Neural cell (in vitro differentiated cells): ENCODE data around the gene NNT. TPM values are rescaled to one million over a fixed set of nuclear protein-coding genes. Genes with fewer than 3 reads are reported as not detected.

Experiments
- H2AFZ ChIP-seq: fragments of 200-600, 300-800 bp; sonication (generic), shearing (Covaris generic); 2 replicates; pipeline ENCODE4 v1.6.0; 2014; ENCODE audit warnings: low read depth, mild to moderate bottlenecking, antibody characterized with exemption, low read length, moderate library complexity
- H3F3A ChIP-seq: fragments of 200-600 bp; shearing (Covaris generic); 2 replicates; pipeline ENCODE4 v1.6.1; 2016; ENCODE audit warnings: mild to moderate bottlenecking, moderate library complexity, mixed read lengths, antibody characterized with exemption, low read length; ENCODE audit not compliant: insufficient read depth, poor library complexity, severe bottlenecking
- H3K27ac ChIP-seq: fragments of 200-600, 300-800 bp; sonication (generic), shearing (Covaris generic); 2 replicates; pipeline ENCODE4 v1.5.1; 2014; ENCODE audit warnings: mild to moderate bottlenecking, low read length, moderate library complexity
- H3K27me3 ChIP-seq: fragments of 300-800, 200-600 bp; sonication (generic), shearing (Covaris generic); 2 replicates; pipeline ENCODE4 v1.6.0; 2014; ENCODE audit warnings: mild to moderate bottlenecking, low read depth, low read length, moderate library complexity; ENCODE audit not compliant: insufficient read depth
- H3K36me3 ChIP-seq: fragments of 300-800, 200-600 bp; sonication (generic), shearing (Covaris generic); 2 replicates; pipeline ENCODE4 v1.5.1; 2014; ENCODE audit warnings: mild to moderate bottlenecking, antibody characterized with exemption, low read length, moderate library complexity; ENCODE audit not compliant: insufficient read depth
- H3K4me2 ChIP-seq: fragments of 300-800, 200-600 bp; sonication (generic), shearing (Covaris generic); 2 replicates; pipeline ENCODE4 v1.6.0; 2014; ENCODE audit warnings: mild to moderate bottlenecking, low read length
- H3K4me3 ChIP-seq: fragments of 300-800, 200-600 bp; sonication (generic), shearing (Covaris generic); 2 replicates; pipeline ENCODE4 v1.5.1; 2014; ENCODE audit warnings: mild to moderate bottlenecking, low read length, moderate library complexity
- H3K79me2 ChIP-seq: fragments of 200-600 bp; shearing (Covaris generic); replicated peaks from 2 replicates; pipeline ENCODE4 v1.6.0; 2014; ENCODE audit warnings: mild to moderate bottlenecking, low read length, moderate library complexity; ENCODE audit not compliant: insufficient read depth
- H3K9ac ChIP-seq: fragments of 300-800, 200-600 bp; sonication (generic), shearing (Covaris generic); 2 replicates; pipeline ENCODE4 v1.6.1; 2016; ENCODE audit warnings: mild to moderate bottlenecking, low read length, mixed read lengths
- H3K9me2 ChIP-seq: fragments of 200-600 bp; shearing (Covaris generic); 2 replicates; pipeline ENCODE4 v1.6.1; 2016; ENCODE audit warnings: mild to moderate bottlenecking, low read length, mixed read lengths; ENCODE audit not compliant: insufficient read depth
- H3K9me3 ChIP-seq: fragments of 200-600, 300-800 bp; sonication (generic), shearing (Covaris generic); 2 replicates; pipeline ENCODE4 v1.6.1; 2016; ENCODE audit warnings: mild to moderate bottlenecking, mixed run types, low read length, moderate library complexity, mixed read lengths
- H4K20me1 ChIP-seq: fragments of 200-600 bp; shearing (Covaris generic); 2 replicates; pipeline ENCODE4 v1.6.1; 2016; ENCODE audit warnings: mild to moderate bottlenecking, mixed run types; ENCODE audit not compliant: insufficient read depth
- CTCF ChIP-seq: fragments of 450-650 bp; IDR thresholded peaks from 2 replicates; pipeline ENCODE4 v1.5.1; 2014; ENCODE audit warnings: antibody characterized with exemption, mild to moderate bottlenecking, moderate library complexity; ENCODE audit not compliant: poor library complexity, severe bottlenecking
- EP300 ChIP-seq: fragments of 450-650 bp; conservative IDR thresholded peaks from 2 replicates; pipeline ENCODE4 v1.6.1; 2014; ENCODE audit warnings: antibody characterized with exemption, mild to moderate bottlenecking, moderate library complexity; ENCODE audit not compliant: poor library complexity, severe bottlenecking
- EZH2 ChIP-seq: fragments of 200-600, 300-800 bp; shearing (Covaris generic), sonication (generic); IDR thresholded peaks from 2 replicates; pipeline ENCODE4 v1.6.1; 2014; ENCODE audit warnings: antibody characterized with exemption, low read length, borderline replicate concordance, mild to moderate bottlenecking; ENCODE audit not compliant: insufficient read depth, poor library complexity, severe bottlenecking
- MXI1 ChIP-seq: fragments of 450-650 bp; conservative IDR thresholded peaks from 2 replicates; pipeline ENCODE4 v1.6.1; 2014; ENCODE audit warnings: antibody characterized with exemption, mild to moderate bottlenecking; ENCODE audit not compliant: poor library complexity, severe bottlenecking
- POLR2AphosphoS5 ChIP-seq: IDR thresholded peaks from 2 replicates; pipeline ENCODE4 v1.6.1; 2012
- RAD21 ChIP-seq: fragments of 450-650 bp; conservative IDR thresholded peaks from 2 replicates; pipeline ENCODE4 v1.6.1; 2014; ENCODE audit warnings: antibody characterized with exemption, mild to moderate bottlenecking, moderate library complexity
- REST ChIP-seq: IDR thresholded peaks from 2 replicates; pipeline ENCODE4 v1.6.1; 2012; ENCODE audit warnings: borderline replicate concordance
- SMC3 ChIP-seq: fragments of 450-650 bp; conservative IDR thresholded peaks from 2 replicates; pipeline ENCODE4 v1.6.1; 2014; ENCODE audit warnings: antibody characterized with exemption, mild to moderate bottlenecking, moderate library complexity; ENCODE audit not compliant: poor library complexity
- TAF1 ChIP-seq: IDR thresholded peaks from 2 replicates; pipeline ENCODE4 v1.6.1; 2012; ENCODE audit warnings: low read depth
- polyA plus RNA-seq: library from polyadenylated mRNA; depleted of rRNA; stranded (reverse); fragments of >200 nt; gene quantifications from 2 replicates; pipeline ENCODE4 v1.2.3, GENCODE V29; 2014

The NNT gene
- polyA plus RNA-seq, 1 donor from 2014 or later, result 120 TPM

- peaks cover 4% of the 10 kb centered on the region for H3K36me3 ChIP-seq
- no peaks in the 10 kb centered on the region for H3K79me2 ChIP-seq
- no peak overlapping the region for H3K9ac ChIP-seq
- H3K27me3 ChIP-seq, result no peaks in the 10 kb centered on the region
- H3K4me2 ChIP-seq, result no peak overlapping the region
- no peak overlapping the region for H3K27ac ChIP-seq
- H3F3A ChIP-seq, result no peaks in the 10 kb centered on the region
- no peaks in the 10 kb centered on the region for H3K9me2 ChIP-seq
- no peak overlapping the region for H2AFZ ChIP-seq
- no peak overlapping the region for H3K4me3 ChIP-seq
- no peaks in the 10 kb centered on the region for H4K20me1 ChIP-seq
- TF ChIP-seq MXI1 (no peak), SMC3 (no peak), EP300 (no peak), RAD21 (no peak), CTCF (no peak), REST (no peak), POLR2AphosphoS5 (no peak), TAF1 (no peak), EZH2 (no peak)
- no peaks in the 10 kb centered on the region for H3K9me3 ChIP-seq
Observed at GRCh38 chr5:43642428-43642827, 39.4 kb downstream of the NNT start.

GRCh38 chr5:43643327-43643726 is 40.3 kb downstream of the NNT start:
- Histone ChIP-seq H3K9me3 (no peaks in the 10 kb centered on the region), H3K4me3 (no peak overlapping the region), H3K4me2 (no peak overlapping the region), H2AFZ (no peak overlapping the region), H3K27me3 (no peaks in the 10 kb centered on the region), H3K9me2 (no peaks in the 10 kb centered on the region), H4K20me1 (no peaks in the 10 kb centered on the region), H3K9ac (no peak overlapping the region), H3K79me2 (no peaks in the 10 kb centered on the region), H3K27ac (no peak overlapping the region), H3K36me3 (no peaks in the 10 kb centered on the region), H3F3A (no peaks in the 10 kb centered on the region)
- TF ChIP-seq REST (no peak), MXI1 (no peak), EP300 (no peak), CTCF (no peak), TAF1 (no peak), EZH2 (no peak), POLR2AphosphoS5 (no peak), SMC3 (no peak), RAD21 (no peak)
